DMS53 treated with DMSO at 0.1 percent for 48 hours (cell line): ENCODE data around the gene HGD.
"Not testable (repeated sequence)": the region's sequence is repeated elsewhere in the genome, so short reads cannot be mapped to it uniquely, and the experiment has no call there.

Experiments
- DNase-seq: peaks from one replicate; lab custom pipeline; 2025; ENCODE audit not compliant: unreplicated experiment; lab: John Stamatoyannopoulos, UW

HGD gene

DNA sequence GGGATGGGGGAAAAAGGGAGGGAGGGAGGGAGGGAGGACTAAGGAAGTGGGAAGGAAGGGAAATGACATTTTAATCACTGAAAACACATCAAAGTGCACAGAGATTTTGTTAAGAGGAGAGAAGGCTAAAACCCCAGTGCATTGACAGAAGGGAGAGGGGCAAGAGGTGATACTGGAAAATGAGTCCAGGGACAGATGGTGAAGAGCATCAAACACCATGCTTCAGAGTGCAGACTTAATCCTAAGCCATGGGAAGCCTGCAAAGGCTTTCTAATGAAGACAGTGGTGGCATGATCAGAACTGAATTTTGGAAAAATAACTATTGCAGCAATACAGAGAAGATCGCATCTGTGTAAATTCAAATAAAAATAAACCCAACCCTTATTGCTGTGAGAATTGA is 41.8 kb downstream of the HGD start:
- DNase-seq, result no peak

DNA sequence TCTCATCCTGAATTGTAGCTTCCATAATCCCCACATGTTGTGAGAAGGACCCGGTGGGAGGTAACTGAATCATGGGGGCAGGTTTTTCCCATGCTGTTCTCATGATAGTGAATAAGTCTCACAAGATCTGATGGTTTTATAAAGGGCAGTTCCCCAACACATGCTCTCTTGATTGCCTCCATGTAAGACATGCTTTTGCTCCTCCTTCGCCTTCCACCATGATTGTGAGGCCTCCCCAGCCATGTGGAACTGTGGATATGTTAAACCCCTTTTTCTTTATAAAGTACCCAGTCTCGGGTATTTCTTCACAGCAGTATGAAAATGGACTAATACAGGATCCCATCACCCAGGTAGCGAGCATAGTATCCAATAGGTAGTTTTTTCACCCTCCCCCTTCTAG is 43.2 kb downstream of the HGD start:
- not testable (repeated sequence) for DNase-seq

DNA sequence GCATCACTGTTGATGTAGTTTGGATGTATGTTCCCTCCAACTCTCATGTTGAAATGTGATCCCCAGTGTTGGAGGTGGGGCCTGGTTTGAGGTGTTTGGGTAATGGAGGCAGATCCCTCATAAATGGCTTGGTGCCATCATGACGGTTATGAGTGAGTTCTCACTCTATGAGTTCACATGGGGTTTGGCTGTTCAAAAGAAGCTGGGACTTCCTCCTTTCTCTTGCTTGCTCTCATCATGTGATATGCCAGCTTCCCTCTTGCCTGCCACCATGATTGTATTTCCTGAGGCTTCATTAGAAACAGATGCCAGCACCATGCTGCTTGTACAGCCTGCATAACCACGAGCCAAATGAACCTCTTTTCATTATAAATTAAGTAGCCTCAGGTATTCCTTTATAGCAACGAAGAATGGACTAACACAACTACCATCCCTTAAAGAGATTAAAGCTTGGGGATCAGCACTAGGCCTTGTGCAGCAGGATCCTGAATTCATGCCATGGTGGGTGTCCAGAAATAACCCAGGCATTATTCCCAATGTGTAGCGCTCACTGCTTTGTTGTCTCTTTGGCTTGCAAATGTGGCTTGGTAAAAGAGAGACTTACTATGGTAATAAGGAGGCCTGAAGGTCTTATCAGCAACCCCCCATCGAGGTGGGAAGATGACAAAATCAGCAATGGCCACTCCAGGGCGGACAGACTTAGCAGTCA is 44.0 kb downstream of the HGD start:
- no peak for DNase-seq

DNA sequence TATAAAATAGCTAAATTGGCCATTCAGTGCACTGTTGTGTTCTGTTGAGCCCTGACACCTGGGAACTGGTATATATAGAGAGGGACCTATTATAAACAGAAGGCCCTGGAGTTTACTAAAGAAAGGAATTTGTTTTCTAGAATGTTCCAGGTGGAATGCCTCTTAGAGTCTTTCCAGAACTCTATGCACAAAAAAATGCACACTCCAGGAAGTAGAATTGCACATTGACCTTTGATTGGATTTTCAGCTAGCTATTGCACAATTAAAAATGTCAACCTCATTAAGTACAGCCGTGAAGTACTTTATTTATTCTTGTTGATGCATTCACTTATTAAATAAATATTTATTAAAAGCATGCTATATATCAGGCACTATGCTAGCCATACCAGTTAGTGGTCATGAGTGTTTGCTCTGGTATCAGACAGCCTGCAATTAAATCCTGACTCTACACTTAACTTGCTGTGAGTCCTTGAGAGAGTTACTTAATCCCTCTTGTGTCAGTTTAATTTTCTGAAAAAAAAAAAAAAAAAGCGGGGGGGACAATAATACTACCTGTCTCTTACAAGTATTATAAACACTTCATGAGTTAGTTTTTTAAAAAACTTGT is 45.1 kb downstream of the HGD start:
- DNase-seq, result no peak

DNA sequence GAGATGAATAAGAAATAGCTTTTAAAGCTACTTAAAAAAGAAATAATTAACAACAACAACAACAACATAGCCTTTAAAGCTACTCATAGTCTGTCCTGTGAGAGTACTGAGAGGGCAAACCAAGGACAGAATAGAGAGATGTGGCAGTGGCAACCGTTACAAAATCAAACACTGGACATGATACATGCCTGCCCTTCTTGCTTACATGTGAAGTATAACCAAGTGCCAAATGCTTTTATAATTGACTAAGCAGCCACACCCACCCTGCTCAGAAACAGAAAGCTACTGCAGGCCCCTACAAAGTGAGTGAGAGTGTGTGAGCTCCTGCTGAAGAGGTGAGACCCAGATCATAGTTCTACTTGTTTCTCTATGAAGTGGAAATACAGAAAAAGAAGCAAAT is 47.5 kb downstream of the HGD start:
- DNase-seq, result no peak

DNA sequence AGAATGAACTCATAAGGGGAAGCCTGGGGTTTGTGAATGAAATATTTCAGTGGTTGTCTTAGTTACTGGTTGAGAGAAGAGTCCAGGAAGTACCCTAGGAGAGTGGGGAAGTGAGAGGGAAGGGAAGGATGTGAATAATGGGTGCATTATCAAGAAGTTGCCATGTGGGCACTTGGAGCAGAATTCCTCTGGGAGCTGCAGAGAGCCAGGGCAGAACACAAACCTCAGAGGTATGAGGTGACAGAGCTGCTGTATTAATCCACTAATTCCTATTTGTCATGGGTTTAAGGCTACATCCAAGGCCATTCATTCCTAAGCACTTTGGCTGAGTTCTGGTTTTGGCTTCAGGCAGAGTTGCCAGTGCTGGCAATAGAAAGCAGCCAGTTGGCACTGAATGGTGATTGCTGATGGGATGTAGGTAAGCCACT is 56.9 kb downstream of the HGD start:
- no peak for DNase-seq

DNA sequence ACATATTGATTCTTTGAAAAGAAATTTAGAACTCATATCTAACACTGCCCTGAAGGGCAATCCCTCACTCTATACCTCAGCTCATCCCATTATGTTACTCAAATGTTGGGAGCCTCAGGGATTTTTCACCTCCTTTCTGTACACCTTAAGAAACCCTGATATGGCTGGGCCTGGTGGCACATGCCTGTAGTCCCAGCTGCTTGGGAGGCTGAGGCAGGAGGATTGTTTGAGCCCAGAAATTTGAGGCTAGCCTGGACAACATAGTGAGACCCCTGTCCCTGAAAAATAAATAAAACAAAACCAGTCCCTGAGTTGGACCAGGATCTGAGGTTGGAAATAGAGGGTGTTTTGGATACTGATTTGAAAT is 58.3 kb downstream of the HGD start:
- no peak for DNase-seq

DNA sequence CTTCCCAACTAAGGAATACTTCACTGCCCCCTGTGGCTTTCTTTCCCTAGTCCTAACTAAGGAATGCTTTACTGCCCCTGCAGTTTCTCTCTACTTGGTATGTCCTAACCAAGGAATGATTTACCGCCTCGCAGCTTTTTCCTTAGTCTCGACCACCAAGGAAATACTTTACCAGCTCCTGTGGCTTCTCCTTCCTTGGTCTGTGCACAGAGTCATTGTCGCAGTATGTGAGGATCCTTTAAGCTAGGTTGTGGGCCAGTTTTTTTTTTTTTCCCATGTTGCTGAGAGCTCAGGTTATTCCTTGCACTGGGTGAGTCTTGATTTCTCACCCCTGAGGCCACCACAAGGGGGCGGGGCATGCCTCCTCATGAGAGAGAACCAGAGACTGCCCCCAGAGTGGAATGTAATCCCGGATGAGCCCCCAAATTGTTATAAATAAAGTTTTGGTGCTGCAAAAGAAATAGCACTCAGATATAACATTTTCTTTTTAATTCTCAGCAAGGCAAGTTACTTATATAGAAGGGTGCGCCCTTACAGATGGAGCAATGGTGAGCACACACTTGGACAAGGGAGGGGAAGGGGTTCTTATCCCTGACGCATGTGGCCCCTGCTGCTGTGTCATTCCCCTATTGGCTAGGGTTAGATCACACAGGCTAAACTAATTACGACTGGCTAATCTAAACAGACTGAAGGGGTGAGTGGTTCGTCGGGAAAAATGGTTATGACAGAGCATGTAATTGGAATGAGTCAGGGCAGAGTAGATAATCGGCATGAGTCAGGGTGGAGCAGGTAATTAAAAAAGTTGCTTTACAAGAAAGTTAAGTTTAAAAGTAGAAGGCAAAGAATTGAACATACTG is 58.9 kb downstream of the HGD start:
- DNase-seq, result no peak

DNA sequence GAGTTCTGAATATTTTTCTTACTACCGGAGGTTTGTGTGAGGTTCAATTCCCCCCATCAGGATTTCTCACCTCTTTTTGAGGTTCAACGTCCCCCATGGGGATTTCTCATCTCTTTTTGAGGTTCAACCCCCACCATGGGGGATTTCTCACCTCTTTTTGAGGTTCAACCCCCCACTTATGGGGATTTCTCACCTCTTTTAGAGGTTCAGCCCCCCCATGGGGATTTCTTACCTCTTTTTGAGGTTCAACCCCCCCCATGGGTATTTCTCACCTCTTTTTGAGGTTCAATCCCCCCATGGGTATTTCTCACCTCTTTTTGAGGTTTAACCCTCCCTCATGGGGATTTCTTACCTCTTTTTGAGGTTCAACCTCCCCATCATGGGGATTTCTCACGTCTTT is 59.6 kb downstream of the HGD start:
- no peak for DNase-seq

DNA sequence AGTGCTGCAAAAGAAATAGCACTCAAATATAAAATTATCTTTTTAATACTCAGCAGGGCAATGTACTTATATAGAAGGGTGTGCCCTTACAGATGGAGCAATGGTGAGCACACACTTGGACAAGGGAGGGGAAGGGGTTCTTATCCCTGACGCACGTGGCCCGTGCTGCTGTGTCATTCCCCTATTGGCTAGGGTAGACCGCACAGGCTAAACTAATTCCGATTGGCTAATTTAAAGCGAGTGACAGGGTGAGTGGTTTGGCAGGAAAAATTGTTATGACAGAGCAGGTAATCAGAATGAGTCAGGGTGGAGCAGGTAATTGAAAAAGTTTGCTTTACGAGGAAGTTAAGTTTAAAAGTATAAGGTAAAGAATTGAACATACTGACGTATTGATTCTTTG is 65.3 kb downstream of the HGD start:
- DNase-seq, result not testable (repeated sequence)

DNA sequence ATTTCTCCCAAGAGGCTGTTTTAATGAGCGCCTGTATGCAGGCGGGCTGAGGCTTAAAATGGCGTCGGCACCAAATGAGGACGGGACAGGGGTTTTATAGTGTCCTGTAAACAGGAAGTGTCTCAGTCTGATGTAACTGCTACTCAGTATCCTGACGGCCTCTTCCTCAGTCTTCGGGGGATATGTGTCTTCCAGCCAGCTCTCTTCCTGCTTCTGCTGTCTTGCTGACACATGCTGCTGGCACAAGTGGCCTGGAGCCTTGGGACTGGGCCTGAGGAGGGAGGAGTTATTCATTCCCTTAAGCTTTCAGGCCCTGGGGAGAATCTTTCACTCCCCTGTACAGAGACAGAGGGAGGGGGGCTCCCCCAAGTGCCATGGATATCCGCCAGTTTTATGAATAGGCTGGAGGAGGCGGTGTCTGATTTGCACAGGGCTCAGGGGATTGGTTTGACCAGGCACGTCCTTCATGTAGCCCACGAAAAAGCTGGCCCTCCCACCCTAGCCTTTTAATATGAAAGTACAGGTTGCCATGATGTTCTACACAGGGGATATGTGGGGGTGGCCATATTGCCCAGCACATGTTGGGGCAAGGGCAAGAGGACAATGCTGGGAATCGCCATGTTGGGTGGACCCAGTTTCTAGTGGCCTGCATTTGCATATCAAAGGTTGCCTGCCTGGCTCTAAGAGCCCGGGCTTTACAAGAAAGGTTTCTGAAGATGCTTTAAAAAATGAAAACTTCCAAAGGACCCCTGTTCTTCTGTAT is 66.0 kb downstream of the HGD start:
- DNase-seq, result no peak

DNA sequence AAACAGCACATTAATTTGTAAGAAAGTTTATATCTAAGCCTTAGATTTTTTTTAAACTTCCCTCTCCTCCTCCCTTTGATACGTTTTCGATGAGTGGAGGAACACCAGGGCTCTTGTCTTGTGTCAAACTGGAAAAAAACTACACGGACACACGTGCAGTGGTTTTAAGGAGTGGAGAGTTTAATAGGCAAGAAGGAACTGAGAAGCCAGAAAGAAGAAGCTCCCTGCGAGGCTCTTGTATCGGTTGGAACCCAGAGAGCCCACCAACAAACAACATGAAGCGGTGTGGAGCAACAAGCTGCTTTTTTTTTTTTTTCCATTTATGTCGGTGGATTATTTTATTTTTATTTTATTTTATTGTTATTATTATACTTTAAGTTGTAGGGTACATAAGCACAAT is 67.3 kb downstream of the HGD start:
- DNase-seq, result no peak

DNA sequence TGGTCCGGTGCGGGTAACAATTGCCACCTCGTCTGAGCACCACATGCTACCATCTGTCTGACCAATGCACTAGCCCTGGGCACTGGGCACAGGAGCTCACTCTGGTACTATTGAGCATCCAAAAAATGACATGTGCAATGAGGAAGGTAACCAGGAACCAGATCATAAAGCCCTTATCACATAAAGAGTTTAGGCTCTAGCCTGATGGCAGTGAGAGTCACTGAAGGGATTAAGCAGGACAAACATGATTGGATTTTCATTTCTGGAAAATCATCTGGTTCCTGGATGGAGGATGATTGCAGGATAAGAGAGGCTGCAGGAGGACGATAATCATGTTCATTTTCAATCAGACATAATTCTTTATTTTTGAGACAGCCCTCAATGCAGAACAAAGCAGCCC is 73.5 kb downstream of the HGD start:
- DNase-seq, result no peak

DNA sequence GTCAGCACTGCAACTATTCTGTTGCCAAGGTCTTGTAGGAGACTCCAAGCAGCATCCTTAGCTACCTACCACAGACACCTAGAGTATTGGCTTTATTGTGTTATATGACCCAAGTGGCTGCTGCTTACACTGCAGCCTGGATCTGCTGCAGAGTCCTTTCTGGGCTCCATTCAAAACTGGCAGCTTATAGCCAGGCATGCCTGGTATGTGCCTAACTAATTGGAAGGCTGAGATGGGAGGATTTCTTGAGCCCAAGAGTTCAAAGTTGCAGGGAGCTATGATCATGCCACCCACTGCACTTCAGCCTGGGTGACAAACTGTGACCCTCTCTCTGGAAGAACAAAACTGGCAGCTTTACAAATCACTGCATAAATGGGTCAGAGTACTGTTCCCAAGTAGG is 77.3 kb downstream of the HGD start:
- DNase-seq, result no peak

DNA sequence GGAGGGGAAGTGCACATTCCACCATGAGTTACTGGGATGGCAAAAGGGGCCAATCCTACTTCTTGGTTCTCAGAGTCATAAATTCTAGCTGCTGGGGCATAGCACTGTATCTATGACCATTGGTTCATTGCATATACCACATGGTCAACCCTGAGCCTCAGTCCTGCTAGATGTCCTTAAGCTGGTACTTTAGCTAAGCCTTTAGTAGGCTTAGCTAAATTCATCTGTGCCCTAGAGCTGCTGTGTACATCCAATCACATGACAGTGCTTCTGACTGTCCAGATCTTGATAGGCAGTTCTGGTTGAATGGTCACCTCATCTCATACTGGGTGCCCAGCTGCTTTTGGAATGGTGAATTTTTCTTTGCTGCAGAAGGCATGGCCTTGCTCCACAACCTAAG is 77.7 kb downstream of the HGD start:
- DNase-seq, result no peak

DNA sequence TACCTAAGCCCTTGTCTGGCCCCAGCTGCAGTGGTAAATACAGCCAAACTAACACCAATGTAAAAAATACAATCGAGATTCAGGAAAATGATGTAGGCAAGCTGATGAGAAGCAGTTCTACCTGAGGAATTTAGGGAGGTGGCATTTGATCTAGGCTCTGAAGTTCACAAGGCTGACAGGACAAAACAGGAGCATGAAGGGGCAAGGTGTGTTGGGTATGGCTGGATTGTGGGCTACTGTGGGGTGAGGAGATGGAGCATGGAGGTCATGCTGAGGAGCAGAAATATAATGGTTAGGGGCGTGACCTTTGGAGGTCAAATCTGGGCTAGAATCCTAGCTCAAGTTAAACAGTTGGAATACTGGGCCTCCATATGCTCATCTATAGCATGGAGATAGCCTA is 79.4 kb downstream of the HGD start:
- no peak for DNase-seq

DNA sequence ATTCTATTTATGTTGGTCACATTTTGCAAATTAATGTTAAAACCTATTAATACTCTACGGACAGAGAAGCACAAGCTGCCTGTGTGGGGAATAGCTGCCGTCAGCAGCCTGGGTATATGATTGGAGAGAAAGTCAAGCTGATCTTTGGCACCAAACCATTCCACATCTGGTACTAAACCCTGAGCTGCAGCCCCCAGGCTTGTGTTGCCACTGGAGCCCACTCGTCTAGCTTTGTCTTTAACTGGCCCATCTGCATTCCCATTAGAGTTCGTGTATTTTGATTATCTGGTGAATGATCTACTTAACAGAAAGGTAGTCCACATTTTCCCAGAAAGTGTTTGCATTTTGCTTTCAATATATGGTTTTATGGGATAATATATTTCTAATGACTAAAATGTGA is 80.5 kb downstream of the HGD start:
- no peak for DNase-seq

DNA sequence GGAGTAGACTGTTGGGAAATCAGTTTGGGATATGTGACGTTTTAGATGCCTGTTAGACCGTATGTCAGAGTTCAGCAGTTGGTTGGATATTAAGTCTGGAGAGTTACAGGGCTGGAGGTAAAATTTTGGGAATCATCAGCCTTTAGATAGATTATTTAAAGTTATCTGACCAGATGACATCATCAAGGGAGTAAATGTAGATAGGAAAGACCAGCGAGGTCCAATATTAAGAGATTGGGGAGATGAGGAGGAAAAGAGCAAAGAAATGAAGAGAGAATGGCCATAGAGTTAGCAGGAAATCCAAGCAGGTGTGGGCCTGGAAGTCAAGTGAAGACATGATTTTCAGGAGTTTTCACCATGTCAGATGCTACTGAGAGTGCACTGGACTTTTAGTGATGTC is 82.8 kb downstream of the HGD start:
- DNase-seq, result no peak

DNA sequence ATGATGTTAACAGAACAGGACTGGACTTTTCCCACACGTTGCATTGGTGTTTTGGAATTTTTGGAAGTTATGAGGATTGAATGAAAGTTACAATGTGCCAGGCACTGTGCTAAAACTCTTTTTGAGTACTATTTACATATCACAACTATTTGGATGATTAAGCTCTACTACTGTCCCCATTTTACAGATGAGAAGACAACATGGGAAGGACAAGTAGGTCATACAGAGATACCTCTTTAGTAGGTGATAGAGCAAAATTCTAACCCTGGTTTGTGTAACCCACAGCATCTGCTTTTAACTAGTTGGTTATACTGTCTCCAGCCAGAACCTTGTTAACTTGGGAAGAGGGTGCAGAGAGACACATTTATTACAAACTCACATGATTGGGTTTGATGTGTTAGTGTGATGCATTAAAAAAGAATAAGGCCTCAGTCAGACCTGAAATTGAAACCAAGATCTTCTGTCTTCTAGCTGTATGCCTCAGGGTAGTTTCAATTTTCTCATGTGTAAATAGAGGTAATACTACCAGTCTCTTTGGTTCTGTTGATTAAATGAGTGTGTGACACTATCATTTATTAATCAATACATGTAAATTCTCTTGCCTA is 84.5 kb downstream of the HGD start:
- no peak for DNase-seq

DNA sequence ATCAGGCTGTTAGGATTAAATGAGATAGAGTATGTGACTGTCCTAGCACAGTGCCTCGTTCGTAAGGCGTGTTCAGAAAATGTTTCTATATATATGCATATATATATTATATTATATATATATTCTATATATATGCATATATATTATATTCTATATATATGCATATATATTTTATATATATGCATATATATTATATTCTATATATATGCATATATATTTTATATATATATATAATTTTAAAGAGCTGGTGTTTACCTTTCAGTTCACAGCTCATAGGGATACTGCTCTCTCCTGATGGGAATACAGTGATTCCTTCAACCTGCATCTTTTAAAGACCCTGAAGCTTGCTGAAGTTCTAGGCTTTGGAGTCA is 85.2 kb downstream of the HGD start:
- DNase-seq, result no peak
